ENCODE measurements around the gene ARID1A. TPM values are rescaled to one million over a fixed set of nuclear protein-coding genes. Genes with fewer than 3 reads are reported as not detected.
A peak's percentile ranks its signal among the peaks of the same experiment; 100 is the strongest.

Gene ARID1A
- total and polyA plus RNA-seq, 2 of the 4 experiments (the other 2 are of a cell fraction), result 14.0 to 40.7 TPM

DNA sequence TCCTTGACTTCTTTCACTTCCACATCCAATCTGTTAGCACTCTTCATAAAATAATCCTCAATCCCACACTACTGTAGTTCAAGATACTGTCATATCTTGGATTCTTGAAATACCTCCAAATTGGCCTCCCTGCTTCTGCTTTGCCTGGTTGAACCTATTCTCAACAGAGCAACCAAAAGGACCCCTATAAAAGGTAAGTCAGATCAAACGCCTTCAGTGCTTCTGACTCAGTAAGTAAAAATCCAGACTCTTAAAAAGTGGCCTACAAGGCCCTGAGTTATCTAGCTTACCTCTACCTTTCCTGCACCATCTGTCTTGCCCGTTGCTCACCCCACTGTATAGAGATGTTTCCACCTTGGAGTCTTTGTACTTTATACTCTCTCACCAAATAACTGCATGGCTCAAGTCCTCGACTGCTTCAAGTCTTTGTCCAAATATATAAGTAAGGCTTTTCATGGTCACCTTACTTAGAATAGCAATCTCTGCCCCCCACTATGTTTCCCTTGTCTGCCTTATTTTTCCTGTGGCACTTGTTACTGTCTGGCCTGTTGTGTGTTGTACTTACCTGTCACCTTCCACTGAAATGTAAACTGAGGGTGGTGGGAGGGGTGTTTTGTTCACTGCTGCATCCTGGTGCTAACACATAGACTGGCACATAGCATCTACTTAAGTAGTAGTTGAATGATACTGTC, 86.9 kb downstream of the ARID1A start:
- peaks cover 54 to 81% of the 10 kb centered on the region in 2 experiments for H3K79me1 ChIP-seq (ENCODE audit: low read depth in 1 of 2, low read length in 2 of 2)
- H2BK120ac ChIP-seq (ENCODE audit: low read depth, low read length), result no peak overlapping the region
- H2BK5ac ChIP-seq (ENCODE audit: low read depth, low read length, poor library complexity, severe bottlenecking), result peak overlapping the region; percentile 35
- in situ Hi-C loops (cut with MboI; ENCODE audit: low sequenced_read_pairs), result no loop called here
- peak overlapping the region; percentile 15; the same call in 1 of the 2 replicates for H3K4ac ChIP-seq (ENCODE audit: low read depth, low read length)
- H2BK15ac ChIP-seq (ENCODE audit: low read depth, low read length), result no peak overlapping the region
- CTCF ChIA-PET, result no interaction called here
- no peak overlapping the region for H3K27ac ChIP-seq (ENCODE audit: insufficient read depth, low read length)
- ATAC-seq (ENCODE audit: low read depth) (no peak), DNase-seq (no peak)
- no peak overlapping the region for H2AK9ac ChIP-seq (replicated peaks; ENCODE audit: low read depth, low read length, poor library complexity)
- no peak overlapping the region for H3K56ac ChIP-seq (ENCODE audit: extremely low read depth, insufficient read depth, low read length)
- H2AFZ ChIP-seq (replicated peaks; ENCODE audit: low read length, poor library complexity), result no peak overlapping the region
- no peaks in the 10 kb centered on the region for H3K9me3 ChIP-seq (ENCODE audit: control insufficient read depth, insufficient read depth, low read length)
- H3K36me3 ChIP-seq (ENCODE audit: control insufficient read depth, insufficient read depth, low read length), result peaks cover 35% of the 10 kb centered on the region
- H3K27me3 ChIP-seq (ENCODE audit: control insufficient read depth, insufficient read depth, low read length), result no peaks in the 10 kb centered on the region
- H2AK5ac ChIP-seq (ENCODE audit: low read depth, low read length), result 0 out of 2 replicates have a peak overlapping the region, but pooled peaks have one; percentile 3
- H3K4me1 ChIP-seq (ENCODE audit: control insufficient read depth, insufficient read depth, low read length), result peaks cover 31% of the 10 kb centered on the region
- no peak overlapping the region; the same call in 1 of the 2 replicates for H3K14ac ChIP-seq (replicated peaks; ENCODE audit: low read depth, low read length)
- H3K4me2 ChIP-seq (ENCODE audit: low read depth, low read length), result no peak overlapping the region
- no peak overlapping the region for H3K18ac ChIP-seq (ENCODE audit: low read depth, low read length)
- H3K4me3 ChIP-seq (ENCODE audit: insufficient read depth, low read depth, low read length), result no peak overlapping the region
- peaks cover 35% of the 10 kb centered on the region for H3K9me1 ChIP-seq (ENCODE audit: insufficient read depth, low read length)
- no peak overlapping the region for H4K5ac ChIP-seq (ENCODE audit: low read depth, low read length)
- H2BK20ac ChIP-seq (ENCODE audit: low read depth, low read length), result no peak overlapping the region
- H3K9ac ChIP-seq (ENCODE audit: low read depth, low read length), result no peak overlapping the region
- BruUV-seq (replicated peaks), result no TSS peak
- no peak overlapping the region for H4K91ac ChIP-seq (ENCODE audit: insufficient read depth, low read depth, low read length)
- WGBS, 2 experiments (ENCODE audit: extremely low coverage in 2 of 2, insufficient read length in 1 of 2), result no CpG with 5 or more reads among the region's 3 CpGs
- POLR2A ChIA-PET (ENCODE audit: unreplicated experiment), result no interaction called here
- peaks cover 18% of the 10 kb centered on the region for H4K20me1 ChIP-seq (ENCODE audit: insufficient read depth, low read length)
- H4K8ac ChIP-seq (ENCODE audit: low read depth in 2 of 2, low read length in 2 of 2), result peak overlapping the region in 1 of 2 experiments; percentile 1; a peak in 1 of 4 replicates
- peak overlapping the region; percentile 21 for H3K23ac ChIP-seq (ENCODE audit: low read depth, low read length)
- intact Hi-C loops (cut with micrococcal nuclease), result no loop called here
- dilution Hi-C loops (cut with HindIII; ENCODE audit: low sequenced_read_pairs, unreplicated experiment), result loop anchor here (25.0 kb wide), 1 partner anchor 195 kb away; no protein-coding TSS in a partner anchor
- TF ChIP-seq POLR2A (IDR thresholded peaks at IDR 0.05; ENCODE audit: low read depth, low read length) (no peak), FOS (IDR thresholded peaks at IDR 0.05; ENCODE audit: low read depth, low read length) (no peak), SMC3 (IDR thresholded peaks at IDR 0.05; ENCODE audit: low read depth, low read length) (no peak), CEBPB (IDR thresholded peaks at IDR 0.05; ENCODE audit: low read depth, low read length) (no peak), RCOR1 (IDR thresholded peaks at IDR 0.05; ENCODE audit: insufficient replicate concordance, low read length) (no peak), MXI1 (IDR thresholded peaks at IDR 0.05; ENCODE audit: borderline replicate concordance, low read depth, low read length) (no peak), CHD1 (IDR thresholded peaks at IDR 0.05; ENCODE audit: low read depth, low read length) (no peak), RFX5 (IDR thresholded peaks at IDR 0.05; ENCODE audit: low read depth, low read length) (no peak), MAFK (IDR thresholded peaks at IDR 0.05; ENCODE audit: low read depth, low read length) (no peak), MAZ (IDR thresholded peaks at IDR 0.05; ENCODE audit: borderline replicate concordance, low read depth, low read length) (no peak), RAD21 (IDR thresholded peaks at IDR 0.05; ENCODE audit: low read length) (no peak), NFE2L2 (IDR thresholded peaks at IDR 0.05; ENCODE audit: low read depth, low read length) (no peak), BHLHE40 (IDR thresholded peaks at IDR 0.05; ENCODE audit: low read depth, low read length) (no peak)
- TF ChIP-seq, protein P1, sequence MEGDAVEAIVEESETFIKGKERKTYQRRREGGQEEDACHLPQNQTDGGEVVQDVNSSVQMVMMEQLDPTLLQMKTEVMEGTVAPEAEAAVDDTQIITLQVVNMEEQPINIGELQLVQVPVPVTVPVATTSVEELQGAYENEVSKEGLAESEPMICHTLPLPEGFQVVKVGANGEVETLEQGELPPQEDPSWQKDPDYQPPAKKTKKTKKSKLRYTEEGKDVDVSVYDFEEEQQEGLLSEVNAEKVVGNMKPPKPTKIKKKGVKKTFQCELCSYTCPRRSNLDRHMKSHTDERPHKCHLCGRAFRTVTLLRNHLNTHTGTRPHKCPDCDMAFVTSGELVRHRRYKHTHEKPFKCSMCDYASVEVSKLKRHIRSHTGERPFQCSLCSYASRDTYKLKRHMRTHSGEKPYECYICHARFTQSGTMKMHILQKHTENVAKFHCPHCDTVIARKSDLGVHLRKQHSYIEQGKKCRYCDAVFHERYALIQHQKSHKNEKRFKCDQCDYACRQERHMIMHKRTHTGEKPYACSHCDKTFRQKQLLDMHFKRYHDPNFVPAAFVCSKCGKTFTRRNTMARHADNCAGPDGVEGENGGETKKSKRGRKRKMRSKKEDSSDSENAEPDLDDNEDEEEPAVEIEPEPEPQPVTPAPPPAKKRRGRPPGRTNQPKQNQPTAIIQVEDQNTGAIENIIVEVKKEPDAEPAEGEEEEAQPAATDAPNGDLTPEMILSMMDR (conservative IDR thresholded peaks at IDR 0.05; ENCODE audit: low read depth, low read length), result no peak
- TF ChIP-seq, protein P2, sequence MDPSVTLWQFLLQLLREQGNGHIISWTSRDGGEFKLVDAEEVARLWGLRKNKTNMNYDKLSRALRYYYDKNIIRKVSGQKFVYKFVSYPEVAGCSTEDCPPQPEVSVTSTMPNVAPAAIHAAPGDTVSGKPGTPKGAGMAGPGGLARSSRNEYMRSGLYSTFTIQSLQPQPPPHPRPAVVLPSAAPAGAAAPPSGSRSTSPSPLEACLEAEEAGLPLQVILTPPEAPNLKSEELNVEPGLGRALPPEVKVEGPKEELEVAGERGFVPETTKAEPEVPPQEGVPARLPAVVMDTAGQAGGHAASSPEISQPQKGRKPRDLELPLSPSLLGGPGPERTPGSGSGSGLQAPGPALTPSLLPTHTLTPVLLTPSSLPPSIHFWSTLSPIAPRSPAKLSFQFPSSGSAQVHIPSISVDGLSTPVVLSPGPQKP (IDR thresholded peaks at IDR 0.05; ENCODE audit: borderline replicate concordance, low read depth, low read length), result no peak
- TF ChIP-seq, protein P3, sequence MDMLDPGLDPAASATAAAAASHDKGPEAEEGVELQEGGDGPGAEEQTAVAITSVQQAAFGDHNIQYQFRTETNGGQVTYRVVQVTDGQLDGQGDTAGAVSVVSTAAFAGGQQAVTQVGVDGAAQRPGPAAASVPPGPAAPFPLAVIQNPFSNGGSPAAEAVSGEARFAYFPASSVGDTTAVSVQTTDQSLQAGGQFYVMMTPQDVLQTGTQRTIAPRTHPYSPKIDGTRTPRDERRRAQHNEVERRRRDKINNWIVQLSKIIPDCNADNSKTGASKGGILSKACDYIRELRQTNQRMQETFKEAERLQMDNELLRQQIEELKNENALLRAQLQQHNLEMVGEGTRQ (IDR thresholded peaks at IDR 0.05; ENCODE audit: low read depth, low read length), result no peak
